ENCODE results near the gene MEF2C.

- no peak for TF ChIP-seq CTCF (IDR thresholded peaks at IDR 0.05; ENCODE audit: low read depth, low read length, missing input control)
- no peak for TF ChIP-seq TAF1 (conservative IDR thresholded peaks at IDR 0.05)
- TF ChIP-seq REST (IDR thresholded peaks at IDR 0.05) = no peak
- no peak for TF ChIP-seq JUND (IDR thresholded peaks at IDR 0.05)
- no peak for TF ChIP-seq EGR1 (IDR thresholded peaks at IDR 0.05; ENCODE audit: low read depth in 2 of 2)
- no peak for TF ChIP-seq GABPA (IDR thresholded peaks at IDR 0.05 in 1 of 2, conservative IDR thresholded peaks at IDR 0.05 in 1 of 2)
- no peak for TF ChIP-seq MAX (IDR thresholded peaks at IDR 0.05)
- no peak for TF ChIP-seq FOXA1 (IDR thresholded peaks at IDR 0.05)
- no peak for TF ChIP-seq NR2F2 (IDR thresholded peaks at IDR 0.05)
- TF ChIP-seq SP1 (IDR thresholded peaks at IDR 0.05) = no peak
- no peak for TF ChIP-seq ZBTB33 (IDR thresholded peaks at IDR 0.05)
- no peak for TF ChIP-seq RAD21 (IDR thresholded peaks at IDR 0.05)
These were observed 74.8 kb downstream of the MEF2C start for GRCh38 chr5:88808153-88808552.
